Ecto neural progenitor cell (in vitro differentiated cells): ENCODE results near the gene GALR2.
"Not testable (repeated sequence)": the region's sequence is repeated elsewhere in the genome, so short reads cannot be mapped to it uniquely, and the experiment has no call there.

Experiments
- DNase-seq: peaks from one replicate; pipeline ENCODE4 v3.0.0-alpha.2; 2018; ENCODE audit warnings: low spot score

Gene GALR2, protein sequence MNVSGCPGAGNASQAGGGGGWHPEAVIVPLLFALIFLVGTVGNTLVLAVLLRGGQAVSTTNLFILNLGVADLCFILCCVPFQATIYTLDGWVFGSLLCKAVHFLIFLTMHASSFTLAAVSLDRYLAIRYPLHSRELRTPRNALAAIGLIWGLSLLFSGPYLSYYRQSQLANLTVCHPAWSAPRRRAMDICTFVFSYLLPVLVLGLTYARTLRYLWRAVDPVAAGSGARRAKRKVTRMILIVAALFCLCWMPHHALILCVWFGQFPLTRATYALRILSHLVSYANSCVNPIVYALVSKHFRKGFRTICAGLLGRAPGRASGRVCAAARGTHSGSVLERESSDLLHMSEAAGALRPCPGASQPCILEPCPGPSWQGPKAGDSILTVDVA

DNA sequence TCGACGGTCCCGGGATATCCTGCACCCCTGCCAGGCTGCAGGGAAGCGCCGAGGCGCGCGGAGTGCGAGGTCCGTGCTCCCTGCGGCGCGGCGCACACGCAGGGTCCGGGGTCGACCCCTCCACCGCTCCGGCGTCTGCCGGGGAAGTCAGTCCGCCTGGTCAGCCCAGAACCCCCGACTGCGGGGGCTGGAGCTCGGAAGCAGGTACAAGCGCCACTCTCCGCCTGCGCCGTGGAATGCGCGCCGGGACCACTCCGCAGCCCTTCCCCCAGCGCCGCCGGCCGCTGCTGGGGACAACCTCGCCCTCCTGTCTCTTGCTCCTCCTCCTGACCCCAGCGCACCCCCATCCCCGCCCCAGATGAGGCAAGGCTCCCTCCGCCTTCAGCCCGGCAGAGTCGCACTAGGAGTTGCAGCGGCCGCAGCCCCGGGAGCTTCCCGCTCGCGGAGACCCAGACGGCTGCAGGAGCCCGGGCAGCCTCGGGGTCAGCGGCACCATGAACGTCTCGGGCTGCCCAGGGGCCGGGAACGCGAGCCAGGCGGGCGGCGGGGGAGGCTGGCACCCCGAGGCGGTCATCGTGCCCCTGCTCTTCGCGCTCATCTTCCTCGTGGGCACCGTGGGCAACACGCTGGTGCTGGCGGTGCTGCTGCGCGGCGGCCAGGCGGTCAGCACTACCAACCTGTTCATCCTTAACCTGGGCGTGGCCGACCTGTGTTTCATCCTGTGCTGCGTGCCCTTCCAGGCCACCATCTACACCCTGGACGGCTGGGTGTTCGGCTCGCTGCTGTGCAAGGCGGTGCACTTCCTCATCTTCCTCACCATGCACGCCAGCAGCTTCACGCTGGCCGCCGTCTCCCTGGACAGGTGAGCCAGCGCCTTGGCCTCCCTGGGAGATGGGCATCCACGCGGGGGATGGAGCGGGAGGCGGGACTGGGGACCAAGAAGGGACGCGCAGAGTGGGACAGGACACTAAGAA, at the start of gene GALR2:
GALR2 (plus strand) TSS at position 392 of the 974 bp plus-strand sequence; CDS start at position 495, 103 bp downstream.
- DNase-seq, result peak; percentile 80

DNA sequence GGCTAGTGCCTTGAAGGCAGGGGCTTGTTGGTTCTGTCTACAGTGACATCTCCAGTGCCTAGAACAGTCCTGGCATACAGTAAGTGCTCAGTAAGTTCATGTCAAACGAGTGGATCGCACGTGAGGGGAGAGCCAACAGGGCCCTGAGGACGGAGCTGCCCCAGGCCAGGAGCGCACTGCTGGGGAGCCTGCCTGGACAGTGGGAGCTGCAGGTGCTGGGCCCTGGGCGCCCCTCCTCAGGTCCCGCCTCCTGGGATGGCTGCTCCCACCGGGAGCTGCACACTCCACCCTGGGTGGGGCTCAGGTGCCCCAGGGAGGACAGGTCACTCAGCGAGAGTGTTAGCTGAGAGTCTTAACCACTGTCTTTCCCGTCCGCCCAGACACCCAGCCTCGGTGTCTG, 49.3 kb upstream of the GALR2 start:
- DNase-seq, result no peak

DNA sequence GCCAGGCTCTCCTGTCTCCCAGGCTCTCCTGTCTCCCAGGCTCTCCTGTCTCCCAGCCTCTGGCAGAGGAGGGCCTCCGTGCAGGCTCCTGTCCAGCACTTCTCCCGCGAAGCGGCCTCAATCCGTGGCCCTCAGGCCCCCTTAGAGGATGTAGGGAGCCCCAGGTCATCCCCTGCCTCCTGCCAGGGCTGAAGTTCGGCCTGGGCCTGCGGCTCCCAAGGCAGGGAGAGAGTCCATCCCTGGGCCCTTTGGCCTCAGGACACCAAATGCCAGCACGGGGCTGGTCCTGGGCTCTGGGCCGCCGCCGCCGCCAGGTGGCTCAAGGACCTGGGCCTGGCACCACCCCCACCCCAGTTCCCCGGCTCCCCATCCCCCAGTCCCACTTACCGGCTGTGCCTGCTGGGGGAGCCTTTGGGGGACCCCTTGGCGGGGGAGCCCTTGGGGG, 47.8 kb upstream of the GALR2 start:
- DNase-seq, result no peak

DNA sequence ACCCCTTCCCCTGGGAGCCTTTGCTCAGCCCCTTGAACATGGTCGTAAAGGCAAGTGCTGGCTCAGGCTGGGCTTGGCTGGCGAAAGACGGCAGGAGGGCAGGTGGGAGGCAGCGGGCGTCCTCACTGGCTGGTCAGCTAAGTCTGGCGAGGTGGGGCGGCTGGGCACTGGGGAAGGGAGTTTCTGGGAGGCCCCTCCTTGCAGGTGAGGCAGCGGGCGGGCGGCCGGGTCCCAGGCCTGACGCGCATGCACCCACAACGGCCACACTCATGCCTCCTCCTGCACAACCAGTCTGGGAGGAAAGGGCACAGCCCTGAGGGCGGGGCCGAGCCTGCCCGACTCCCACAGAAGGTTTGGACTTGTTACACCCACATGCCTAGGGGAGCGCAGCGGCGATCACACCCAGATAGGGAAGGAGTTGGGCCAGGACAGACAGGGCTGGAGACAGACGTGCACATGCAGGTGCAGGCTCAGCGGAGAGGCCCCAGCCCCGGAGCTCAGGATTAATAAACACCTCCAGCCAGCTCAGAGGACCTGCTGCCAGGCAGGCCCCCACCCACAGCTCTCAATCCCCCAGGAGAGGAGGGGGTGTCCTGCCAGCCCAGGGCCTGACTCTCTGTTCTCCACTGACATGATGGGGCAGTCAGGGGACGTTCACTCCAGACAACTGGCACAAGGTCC, 47.3 kb upstream of the GALR2 start, which contains the start of gene EVPL:
EVPL (minus strand) TSS at position 148 of the 681 bp plus-strand sequence; CDS start at position 40, 108 bp downstream.
- no peak for DNase-seq

DNA sequence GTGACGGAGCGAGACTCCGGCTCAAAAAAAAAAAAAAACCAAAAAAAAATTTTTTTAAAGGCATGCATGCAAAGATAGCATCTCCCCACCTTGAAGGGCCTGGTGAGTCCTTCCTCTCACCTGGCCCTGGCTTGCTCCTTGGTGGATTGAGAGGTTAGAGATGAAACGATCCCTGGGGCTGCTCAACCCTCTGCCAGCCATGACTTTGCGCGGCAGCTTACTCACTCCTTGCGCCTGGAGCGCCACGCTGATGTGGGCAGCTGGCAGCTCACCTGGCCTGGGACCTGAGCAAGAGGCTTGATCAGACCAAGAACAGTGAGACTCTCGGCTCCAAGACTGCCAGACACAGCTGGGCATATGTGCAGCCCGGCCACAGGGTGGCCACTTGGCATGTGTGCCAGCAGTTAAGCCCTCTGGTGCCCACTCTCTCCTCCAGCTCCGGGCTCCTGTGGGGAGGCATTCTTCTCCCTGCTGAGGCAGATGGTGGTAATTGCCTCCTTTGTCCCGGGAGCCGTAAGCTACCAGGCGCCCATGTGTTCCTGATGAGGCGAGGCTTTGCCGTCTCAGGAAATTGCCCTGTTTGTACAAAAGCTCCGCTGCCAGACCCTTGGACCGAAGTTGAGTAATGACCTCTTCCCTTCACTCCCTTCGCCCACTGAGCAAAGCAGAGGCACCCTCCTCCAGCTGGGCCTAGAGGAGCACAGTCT, 42.4 kb upstream of the GALR2 start:
- no peak for DNase-seq

DNA sequence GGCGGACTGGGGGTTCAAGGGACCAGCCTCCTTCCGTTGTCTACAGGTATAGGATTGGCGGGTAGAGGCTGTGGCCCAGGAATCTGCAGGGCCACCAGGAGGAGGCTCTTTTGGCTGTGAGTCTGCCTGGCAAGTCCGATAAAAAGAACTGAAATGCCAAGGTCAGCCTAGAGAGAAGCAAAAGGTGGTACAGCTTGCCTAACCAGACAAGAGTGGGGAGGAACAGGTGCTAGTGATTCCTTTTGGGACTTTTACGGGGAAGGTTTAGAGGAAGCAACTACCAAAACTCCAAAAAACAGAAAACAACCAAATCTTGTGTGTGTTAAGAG, 41.8 kb upstream of the GALR2 start:
- no peak for DNase-seq

DNA sequence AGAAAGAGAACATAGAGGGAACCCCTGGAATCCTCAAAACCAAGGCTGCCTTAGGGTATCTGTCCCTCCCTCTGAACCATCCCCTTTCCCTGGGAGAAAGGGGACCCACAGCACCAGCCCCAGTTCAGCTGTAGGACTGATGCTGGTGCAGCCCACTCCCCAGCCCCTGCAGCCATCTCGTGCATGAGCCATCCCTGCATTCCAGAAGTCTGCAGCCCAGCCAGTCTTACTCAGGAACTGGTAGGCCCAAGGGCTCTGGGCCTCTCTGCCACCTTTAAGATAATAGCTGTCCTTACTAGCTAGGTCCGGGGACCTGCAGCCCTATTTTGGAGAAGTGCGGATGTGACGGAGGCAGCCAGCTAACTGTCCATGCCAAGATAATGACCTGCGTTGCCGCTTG, 41.4 kb upstream of the GALR2 start:
- no peak for DNase-seq

DNA sequence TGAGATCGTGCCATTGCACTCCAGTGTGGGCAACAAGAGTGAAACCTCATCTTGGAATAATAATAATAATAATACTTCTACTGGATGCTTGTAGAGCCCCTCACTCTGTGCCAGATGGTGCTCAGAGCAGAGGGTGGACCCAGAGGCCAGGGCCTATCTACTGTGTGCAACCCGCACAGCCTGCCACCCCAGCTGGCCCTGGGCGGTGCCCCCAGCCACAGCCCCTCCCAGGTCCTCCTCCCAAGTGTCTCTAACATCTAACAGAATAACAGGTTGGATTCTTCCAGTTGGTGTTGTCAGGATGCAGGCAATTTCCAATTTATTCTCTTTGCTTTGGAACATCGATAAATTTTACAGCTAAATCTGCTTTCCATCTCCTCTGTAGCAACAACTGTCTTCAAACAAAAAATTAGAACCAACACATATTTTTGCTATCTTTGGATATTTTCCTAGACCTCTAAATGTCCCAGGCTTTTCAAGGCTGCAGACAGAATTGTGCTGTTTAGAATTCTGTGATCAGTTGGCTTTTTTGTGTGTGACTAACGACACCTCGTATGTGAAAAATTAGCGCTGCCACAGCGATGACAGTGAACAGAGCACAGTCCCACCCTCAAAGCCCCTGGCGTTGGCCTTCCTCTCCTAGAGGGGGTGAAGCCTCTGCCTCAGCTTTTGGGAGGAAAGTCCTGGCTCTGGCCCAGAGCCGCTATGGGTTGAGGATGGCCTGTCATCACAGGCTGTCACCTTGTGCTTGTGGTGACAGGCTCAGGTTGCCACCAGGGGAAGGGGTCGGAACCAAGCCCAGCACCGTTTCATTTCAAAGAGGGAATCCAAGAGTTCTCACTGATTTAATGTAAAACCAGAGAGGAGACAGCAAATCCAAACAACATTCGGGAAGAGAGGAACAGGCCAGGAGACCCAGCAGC, 39.9 kb upstream of the GALR2 start:
- no peak for DNase-seq

DNA sequence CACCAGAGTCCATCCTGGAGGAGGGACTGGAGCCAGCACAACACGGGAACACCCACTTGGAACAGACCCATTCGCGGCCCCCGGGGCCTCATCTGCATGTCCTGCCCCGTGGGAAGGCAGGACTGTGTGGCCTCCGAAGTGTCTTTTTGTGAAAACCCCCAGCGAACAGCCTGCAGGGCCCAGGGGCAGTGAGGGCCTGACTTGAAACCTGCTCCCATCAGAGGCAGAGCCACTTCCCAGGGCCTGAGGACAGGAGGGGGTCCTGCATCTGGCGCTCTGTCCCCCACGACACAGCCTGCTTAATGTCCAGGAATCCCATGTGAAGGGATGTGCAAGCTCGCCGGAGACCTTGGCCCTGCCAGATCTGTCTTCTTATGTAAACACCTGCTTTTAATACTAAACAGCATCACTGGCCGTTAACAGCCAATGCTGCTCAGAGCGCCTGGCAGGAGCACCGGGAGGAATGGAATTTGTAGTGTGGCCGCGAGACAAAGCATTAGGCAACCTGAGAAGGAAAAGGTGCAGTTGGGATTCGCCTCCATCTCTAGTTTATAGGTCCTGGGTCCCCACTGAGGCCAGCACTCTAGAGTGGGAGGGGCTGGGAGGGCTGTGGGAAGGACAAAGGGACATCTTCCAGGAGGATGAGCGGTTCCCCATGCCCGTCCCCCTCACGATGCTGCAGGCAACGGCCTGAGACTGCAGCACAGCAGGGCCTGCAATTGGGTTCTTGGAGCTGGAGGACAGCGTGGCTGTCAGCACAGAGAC, 37.9 kb upstream of the GALR2 start:
- DNase-seq, result peak; percentile 55

DNA sequence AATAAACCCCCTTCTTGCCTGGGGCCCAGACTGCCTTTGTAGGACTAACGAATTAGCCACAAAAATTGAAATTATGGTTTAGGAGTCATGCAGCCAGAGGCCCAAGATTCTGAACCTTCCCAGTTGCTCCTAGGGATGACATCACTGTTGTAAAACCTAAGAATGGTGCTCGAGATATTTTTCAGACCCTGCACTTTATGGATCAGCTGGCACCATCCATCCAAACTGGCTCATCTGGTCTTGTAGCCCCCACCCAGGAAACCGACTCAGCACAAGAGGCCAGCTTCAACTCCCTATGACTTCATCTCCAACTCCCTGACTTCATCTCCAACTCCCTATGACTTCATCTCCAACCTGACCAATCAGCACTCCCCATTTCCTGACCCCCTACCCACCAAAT, 36.5 kb upstream of the GALR2 start:
- DNase-seq, result no peak

DNA sequence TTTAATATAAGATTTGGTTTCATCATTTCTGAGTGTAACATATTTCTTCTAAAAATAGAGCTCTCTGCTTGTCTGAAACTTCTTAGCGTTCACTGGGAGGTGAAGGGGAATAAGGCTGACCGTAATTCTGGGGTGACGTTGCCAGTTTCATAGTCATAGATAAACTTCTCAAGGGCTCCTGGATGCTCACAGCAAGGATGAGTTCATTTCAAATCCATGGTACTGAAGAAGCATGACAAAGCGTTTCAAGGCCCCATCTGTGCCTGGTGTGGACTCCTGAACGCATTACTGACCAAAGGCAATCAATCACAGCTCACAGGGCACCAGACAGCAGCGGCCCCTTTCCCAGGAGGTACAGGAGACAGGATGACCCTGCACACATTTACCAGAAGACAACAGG, 35.5 kb upstream of the GALR2 start:
- DNase-seq, result no peak

DNA sequence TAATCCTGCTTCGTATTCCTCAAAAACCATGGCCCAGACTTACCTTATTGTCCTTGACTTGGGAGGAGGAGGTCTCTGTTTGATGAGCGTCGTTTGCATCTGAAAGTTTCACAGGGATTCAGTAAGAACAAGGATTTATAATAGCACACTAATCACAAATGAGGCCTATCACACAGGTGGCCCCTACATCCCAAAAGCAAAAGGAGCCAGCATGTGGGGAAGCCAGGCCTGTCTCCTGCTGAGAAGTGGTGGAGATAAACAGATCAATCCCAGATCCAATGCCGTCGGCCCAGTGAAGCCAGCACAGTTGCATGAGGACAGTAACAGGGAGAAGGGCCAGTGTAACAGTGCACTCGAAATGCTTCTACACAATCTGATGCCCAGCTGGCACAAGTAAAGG, 34.2 kb upstream of the GALR2 start:
- no peak for DNase-seq

DNA sequence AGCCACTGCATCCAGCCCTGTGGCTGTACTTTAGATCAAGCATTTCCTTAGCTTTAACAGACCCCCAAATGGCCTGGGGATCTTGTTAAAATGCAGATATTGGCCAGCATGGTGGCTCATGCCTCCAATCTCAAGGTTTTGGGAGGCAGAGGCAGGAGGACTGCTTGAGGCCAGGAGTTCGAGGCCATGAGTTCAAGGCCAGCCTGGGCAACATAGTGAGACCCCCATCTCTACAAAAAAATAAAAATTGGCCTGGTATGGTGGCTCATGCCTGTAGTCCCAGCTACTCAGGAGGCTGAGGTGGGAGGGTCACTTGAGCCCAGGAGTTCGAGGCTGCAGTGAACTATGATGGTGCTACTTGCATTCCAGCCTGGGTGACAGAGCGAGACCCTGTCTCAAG, 31.7 kb upstream of the GALR2 start:
- DNase-seq, result not testable (repeated sequence)

DNA sequence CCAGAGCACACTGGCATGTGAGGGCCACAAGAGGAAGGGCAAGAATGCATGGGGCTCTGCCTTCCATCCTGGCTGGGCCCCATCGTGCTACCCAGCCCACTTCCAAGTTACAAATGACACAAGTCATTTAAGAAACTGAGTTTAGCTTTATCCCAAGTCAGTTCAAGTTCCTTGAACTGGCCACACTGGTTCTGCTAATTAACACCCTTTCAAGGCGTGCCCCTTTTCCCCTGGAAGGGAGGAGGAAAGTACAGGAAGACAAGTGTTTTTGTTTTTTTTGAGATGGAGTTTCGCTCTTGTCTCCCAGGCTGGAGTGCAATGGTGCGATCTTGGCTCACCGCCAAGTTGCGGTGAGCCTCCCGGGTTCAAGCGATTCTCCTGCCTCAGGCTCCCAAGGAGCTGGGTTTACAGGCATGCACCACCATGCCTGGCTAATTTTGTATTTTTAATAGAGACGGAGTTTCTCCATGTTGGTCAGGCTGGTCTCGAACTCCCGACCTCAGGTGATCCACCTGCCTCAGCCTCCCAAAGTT, 30.0 kb upstream of the GALR2 start:
- not testable (repeated sequence) for DNase-seq

DNA sequence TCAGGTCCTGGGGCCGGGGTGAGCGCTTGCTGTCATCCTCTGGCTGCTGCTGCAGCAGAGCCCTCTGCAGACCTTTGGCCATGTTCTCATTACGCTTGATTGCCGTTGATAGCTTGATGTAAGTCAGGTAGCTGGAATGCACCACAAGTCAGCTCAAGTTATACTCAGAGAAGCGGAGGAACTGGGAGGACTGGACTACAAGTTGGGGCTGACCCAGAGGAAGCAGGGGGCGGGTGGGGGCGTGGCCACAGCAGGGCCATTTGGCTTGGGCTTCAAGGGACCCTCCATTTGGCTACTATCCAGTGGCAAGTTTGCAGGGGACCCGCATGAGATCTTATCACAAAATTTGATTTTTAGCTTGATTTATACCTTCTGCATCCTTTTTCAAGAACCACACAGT, 28.5 kb upstream of the GALR2 start:
- DNase-seq, result no peak

DNA sequence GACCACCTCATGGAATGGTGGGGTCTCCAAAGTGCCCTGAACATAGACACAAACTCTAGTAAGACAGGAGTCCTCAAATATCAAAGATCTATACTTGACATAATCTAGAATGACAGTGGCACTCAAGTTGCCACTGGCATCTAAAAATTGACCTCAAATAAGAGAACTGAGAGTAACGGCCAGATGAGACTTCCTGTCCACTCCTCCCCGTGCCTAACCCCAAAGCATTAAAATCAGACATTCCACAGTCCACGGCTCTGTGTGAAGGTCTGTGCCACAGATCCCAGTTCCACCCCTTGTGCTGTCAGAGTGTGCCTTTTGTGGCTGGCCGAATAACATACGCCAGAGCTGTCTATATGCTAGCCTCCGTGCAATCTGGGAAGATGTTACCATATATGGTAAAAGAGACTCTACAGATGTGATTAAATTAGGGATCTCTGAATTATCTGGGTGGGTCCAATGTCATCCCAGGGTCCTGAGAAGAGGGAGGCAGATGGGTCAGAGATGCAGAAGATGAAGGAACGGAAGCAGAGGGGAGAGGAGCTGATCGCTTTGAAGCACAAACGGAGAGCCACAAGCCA, 26.5 kb upstream of the GALR2 start:
- DNase-seq, result no peak

DNA sequence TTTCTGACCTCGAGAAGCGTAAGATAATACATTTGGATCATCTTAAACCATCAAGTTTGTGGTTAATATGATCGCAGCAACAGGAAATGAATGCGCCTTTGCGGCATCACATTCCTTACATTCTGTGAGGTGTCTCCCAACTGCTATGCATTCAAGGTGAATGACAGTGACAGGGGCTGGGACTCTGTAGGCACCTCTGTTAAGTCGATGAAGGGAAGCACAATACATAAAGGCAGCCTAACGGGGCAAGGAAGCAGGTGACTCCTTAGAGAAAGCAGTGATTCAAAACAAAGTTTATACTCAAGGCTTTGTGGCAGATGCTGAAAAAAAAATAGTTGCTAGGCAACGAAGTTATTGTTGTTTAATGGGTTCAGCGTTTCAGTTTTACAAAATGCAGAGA, 25.9 kb upstream of the GALR2 start:
- DNase-seq, result no peak

DNA sequence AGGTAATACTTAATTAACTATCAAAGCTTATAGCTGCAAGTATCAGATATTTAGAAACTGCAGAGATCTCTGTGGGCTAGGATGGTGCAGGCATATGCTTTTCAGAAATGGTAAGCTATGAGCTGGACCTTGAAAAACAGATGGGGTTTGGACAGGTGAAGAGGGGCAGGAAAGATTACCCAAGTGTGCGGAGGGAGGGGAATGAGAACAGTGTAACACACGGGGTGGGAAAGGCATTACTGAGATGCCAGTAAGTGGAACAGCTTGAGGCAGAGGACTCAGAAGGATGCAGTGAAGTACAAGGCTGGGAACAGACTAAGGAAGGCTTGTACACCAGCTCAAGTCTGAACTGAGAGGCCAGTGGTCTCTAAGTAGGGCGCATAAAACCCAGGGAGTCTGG, 25.3 kb upstream of the GALR2 start:
- no peak for DNase-seq

DNA sequence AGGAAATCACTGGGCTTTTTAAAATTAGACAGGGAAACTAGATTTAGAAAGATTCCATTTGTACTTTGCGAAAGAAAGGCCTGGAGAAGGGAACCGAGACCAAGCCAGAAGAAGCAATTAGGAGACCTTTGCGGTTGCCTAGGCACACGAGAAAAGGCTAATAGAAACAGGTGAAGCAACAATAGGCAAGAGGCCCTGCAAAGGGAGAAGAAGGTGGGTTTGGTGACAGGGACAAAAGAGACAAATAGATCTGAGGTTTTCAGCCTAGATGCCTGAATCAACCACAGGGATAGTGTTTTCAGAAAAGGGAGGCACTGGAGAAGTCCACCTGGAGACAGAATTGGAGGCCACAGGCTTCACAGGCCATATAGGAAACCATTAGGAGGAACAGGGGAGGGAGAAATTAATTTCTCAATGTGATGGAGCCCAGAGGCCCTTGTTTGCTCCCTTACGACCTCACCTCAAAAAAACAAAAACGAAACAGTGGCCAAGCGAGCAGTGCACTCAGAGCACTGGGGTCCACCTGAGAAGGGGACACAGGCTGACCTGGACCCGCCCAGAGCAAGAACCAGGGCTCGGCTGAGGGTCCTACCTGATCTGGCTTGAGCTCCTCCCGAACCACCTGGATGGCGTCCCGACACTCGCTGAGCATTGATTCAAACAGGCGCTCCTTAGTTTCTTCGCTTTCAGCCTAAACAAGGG, 24.6 kb upstream of the GALR2 start:
- DNase-seq, result no peak
